GM12892 (cell line): ENCODE results near the gene SESTD1.

Source experiments
- POLR2A ChIP-seq: IDR thresholded peaks from 2 replicates; pipeline ENCODE4 v1.6.1; 2011; ENCODE audit warnings: low read depth, low read length, control low read depth
- POLR2AphosphoS5 ChIP-seq: IDR thresholded peaks from 2 replicates; pipeline ENCODE4 v1.6.1; 2011; ENCODE audit warnings: low read depth, low read length, control low read depth
- TAF1 ChIP-seq: IDR thresholded peaks from 2 replicates; pipeline ENCODE4 v1.6.1; 2011; ENCODE audit warnings: low read depth, mild to moderate bottlenecking, control low read depth, low read length, borderline replicate concordance

DNA sequence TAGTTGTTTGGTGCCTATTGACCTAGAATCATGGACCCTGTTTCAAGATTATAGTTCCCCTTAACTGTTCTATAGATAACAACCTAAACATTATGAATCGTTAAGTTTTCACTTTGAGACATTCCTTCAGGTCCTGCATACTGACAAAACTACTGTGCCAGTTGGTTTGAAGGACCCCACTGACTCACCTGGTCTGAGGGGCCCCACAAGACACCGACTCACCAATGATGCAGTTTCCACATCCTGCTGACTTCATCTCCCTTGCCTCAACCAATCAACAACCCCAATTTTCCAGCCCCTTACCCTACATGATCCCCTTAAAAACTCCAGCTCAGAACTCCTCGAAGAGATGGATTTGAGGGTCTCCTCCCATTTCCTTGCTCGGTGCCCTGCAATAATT is 125.1 kb downstream of the SESTD1 start:
- TF ChIP-seq POLR2A: no peak
- TF ChIP-seq POLR2AphosphoS5: no peak
- TF ChIP-seq TAF1: no peak
